NT2/D1 (cell line): ENCODE measurements around the gene GNAO1.
A peak's percentile ranks its signal among the peaks of the same experiment; 100 is the strongest.

Experiments
- DNase-seq: peaks from one replicate; pipeline ENCODE4 v3.0.0-alpha.2; 2011; ENCODE audit warnings: low read depth, low spot score
- H3K27me3 ChIP-seq: 2 replicates; pipeline ENCODE4 v1.6.0; 2011; ENCODE audit warnings: mild to moderate bottlenecking; ENCODE audit not compliant: insufficient read length, insufficient read depth
- H3K36me3 ChIP-seq: 2 replicates; pipeline ENCODE4 v1.6.1; 2011; ENCODE audit warnings: mild to moderate bottlenecking, low read length, mixed read lengths; ENCODE audit not compliant: insufficient read depth, insufficient read length
- H3K4me1 ChIP-seq: 2 replicates; pipeline ENCODE4 v1.5.1; 2011; ENCODE audit not compliant: insufficient read depth, insufficient read length
- H3K4me3 ChIP-seq: 2 replicates; pipeline ENCODE4 v1.5.1; 2011; ENCODE audit warnings: low read depth; ENCODE audit not compliant: insufficient read length
- H3K9ac ChIP-seq: 2 replicates; pipeline ENCODE4 v1.6.0; 2011; ENCODE audit warnings: low read depth; ENCODE audit not compliant: insufficient read length
- H3K9me3 ChIP-seq: 2 replicates; pipeline ENCODE4 v1.5.1; 2011; ENCODE audit warnings: mild to moderate bottlenecking, low read length; ENCODE audit not compliant: insufficient read depth
- SUZ12 ChIP-seq: IDR thresholded peaks from 2 replicates; pipeline ENCODE4 v1.6.1; 2011; ENCODE audit not compliant: insufficient read length, insufficient read depth; ENCODE audit errors: extremely low read depth
- YY1 ChIP-seq: IDR thresholded peaks from 2 replicates; pipeline ENCODE4 v1.6.1; 2011; ENCODE audit not compliant: insufficient read length, insufficient read depth
- ZNF274 ChIP-seq: IDR thresholded peaks from 2 replicates; pipeline ENCODE4 v1.6.1; 2011; ENCODE audit warnings: mild to moderate bottlenecking, low read depth, low read length

GNAO1 gene

DNA sequence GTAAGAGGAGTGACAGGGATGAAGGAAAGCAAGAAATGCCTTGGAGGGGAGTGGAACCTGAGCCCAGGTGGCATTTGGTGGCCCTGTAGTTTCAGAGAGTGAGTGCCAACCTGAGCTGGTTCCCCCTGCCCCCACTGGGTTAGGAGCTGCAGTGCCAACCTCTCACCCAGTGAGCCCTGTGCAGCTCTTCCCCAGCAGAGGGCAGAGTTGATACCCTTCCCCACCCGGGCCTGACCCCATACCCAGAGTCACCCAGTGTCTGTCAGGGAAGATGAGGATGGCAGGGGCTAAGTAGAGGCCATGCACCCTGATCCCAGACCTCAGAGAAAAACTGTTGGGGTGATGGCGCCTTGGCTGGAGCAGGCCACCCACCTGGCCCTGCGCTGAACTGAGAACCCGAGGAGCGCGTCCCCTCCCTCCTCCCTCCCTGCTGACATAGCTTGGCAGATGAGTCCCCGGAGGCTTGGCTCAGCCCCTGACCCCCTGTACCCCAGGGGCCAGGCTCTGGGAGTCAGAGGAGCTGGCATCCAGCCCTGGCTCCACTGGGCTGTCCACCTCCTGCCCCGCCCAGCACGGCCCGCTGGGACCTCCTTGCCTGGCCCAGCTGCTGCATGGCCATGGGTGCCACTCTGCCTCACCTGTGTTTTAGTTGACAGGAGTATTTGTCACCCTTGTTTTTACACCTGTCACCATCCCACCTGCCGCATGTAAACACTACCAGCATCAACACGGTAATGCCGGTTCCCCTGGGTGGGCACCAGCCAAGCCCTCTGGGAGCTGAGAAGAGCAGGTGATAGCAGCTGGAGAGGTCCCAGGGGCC lies 120.1 kb downstream of the GNAO1 start:
- Histone ChIP-seq H3K36me3 (no peaks in the 10 kb centered on the region), H3K4me1 (peaks cover 8% of the 10 kb centered on the region), H3K4me3 (no peak overlapping the region), H3K9ac (no peak overlapping the region), H3K9me3 (no peaks in the 10 kb centered on the region), H3K27me3 (peaks cover under 1% of the 10 kb centered on the region)
- no peak for TF ChIP-seq SUZ12
- TF ChIP-seq ZNF274: no peak
- no peak for TF ChIP-seq YY1
- no peak for DNase-seq

DNA sequence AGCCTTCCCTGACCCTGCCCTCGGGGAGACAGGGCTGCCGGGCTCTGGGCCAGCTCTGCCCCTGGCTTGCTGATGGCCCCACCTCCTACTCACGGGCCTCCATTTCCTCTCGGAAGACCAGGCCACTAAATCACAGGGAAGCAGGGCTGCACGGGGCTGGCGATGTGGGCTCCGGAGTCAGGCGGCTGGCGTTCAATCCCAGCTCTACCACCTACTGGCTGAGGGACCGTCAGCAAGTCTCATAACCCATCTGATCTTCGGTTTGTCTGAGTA lies 120.7 kb downstream of the GNAO1 start:
- TF ChIP-seq SUZ12 (no peak), ZNF274 (no peak)
- Histone ChIP-seq H3K36me3 (no peaks in the 10 kb centered on the region), H3K4me1 (peaks cover 2% of the 10 kb centered on the region), H3K9me3 (no peaks in the 10 kb centered on the region), H3K9ac (no peak overlapping the region), H3K4me3 (no peak overlapping the region), H3K27me3 (peaks cover 6% of the 10 kb centered on the region)
- DNase-seq: no peak

DNA sequence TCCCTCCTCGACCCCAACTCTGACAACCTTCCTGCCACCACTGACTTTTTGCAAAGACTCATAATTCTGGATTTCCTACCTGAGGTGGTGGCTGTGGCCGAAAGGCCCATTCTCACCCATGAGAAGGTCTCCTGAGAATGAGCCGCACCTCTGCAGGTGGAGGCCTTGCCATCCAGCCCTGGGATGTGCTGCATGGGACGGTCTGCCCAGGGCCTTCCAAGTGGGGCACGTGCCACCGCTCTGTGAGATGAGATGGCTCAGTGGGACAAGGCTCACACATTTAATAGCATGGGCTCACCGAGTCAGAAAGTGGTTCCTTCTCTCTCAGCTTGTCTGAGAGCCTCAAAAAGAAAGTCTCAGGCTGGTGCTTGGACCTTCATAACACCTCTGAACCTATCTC lies 121.3 kb downstream of the GNAO1 start:
- peaks cover 11% of the 10 kb centered on the region for H3K27me3 ChIP-seq
- DNase-seq: no peak
- no peaks in the 10 kb centered on the region for H3K9me3 ChIP-seq
- no peak overlapping the region for H3K9ac ChIP-seq
- no peaks in the 10 kb centered on the region for H3K36me3 ChIP-seq
- H3K4me3 ChIP-seq: no peak overlapping the region
- H3K4me1 ChIP-seq: no peaks in the 10 kb centered on the region
- TF ChIP-seq YY1 (no peak), ZNF274 (no peak), SUZ12 (no peak)

DNA sequence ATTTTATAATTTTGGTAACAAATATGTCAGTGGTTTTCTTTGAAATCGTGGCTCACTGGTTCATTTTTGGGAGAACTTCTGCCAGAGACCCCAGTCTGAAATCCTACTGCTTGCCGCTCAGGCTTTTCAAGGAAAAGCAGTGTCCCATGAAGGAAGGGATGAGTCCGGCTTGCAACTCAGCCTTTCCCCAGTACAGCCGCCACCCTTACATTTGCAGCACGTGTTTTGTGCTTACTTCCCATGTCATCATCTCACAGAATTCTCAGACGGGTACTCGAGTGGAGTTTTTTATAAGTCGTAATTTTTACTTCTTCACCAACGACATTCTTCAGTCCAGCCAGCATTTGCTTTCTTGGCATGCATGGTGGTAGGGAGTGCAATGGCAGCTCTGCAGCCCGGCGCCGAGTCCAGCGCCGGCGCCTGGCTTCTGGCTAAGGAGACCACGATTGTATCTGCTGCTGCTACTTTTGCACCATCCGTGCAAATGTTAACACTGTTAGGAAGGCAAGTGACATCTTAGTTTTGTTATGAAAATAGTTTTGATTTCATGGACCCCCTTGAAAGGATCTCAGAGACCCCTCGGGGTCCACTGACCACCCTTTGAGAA lies 123.1 kb downstream of the GNAO1 start:
- TF ChIP-seq ZNF274 (no peak), SUZ12 (no peak)
- H3K9ac ChIP-seq: no peak overlapping the region
- H3K36me3 ChIP-seq: no peaks in the 10 kb centered on the region
- peaks cover 18% of the 10 kb centered on the region for H3K27me3 ChIP-seq
- H3K9me3 ChIP-seq: no peaks in the 10 kb centered on the region
- H3K4me3 ChIP-seq: no peak overlapping the region
- no peak for DNase-seq
- no peaks in the 10 kb centered on the region for H3K4me1 ChIP-seq

DNA sequence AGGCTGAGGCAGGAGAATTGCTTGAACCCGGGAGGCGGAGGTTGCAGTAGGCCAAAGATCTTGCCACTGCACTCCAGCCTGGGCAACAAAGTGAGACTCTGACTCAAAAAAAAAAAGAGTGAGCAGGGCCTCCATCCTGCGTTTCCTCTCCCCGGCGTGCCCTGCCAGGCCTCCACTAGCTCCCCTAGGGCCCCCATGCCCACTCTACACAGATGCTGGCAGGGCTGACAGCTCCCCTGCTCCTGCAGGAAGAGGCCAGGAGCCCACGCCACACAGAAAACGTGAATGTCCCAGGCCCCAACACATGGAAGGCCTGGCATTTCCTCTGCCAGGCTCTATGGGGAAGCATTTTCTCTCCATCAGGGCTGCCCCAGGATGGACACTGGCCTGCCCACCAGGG lies 124.7 kb downstream of the GNAO1 start:
- no peak overlapping the region for H3K9ac ChIP-seq
- no peaks in the 10 kb centered on the region for H3K9me3 ChIP-seq
- H3K27me3 ChIP-seq: peaks cover 18% of the 10 kb centered on the region
- H3K4me3 ChIP-seq: no peak overlapping the region
- no peak for TF ChIP-seq YY1
- H3K4me1 ChIP-seq: peaks cover 3% of the 10 kb centered on the region
- H3K36me3 ChIP-seq: no peaks in the 10 kb centered on the region
- no peak for DNase-seq

DNA sequence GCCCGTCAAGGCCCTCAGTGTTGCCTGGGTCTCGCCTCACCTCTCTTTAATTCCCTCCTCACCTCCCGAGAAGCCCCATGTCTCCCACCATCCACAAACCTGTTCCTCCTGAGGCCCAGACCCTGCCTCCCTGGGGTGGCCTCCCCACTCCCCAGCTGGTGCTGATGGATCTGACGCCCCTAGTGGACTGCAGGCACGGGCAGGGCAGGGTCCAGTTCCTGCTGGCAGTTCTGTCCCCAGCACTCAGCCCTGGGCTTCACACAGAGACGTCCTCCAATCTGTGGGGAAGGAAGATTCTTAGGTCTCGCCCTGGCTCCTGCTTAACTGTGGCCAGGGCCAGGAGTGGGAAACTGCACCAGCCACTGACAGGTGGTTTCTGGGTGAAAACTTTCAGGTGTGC lies 125.3 kb downstream of the GNAO1 start:
- no peak for TF ChIP-seq ZNF274
- TF ChIP-seq SUZ12: no peak
- TF ChIP-seq YY1: no peak
- Histone ChIP-seq H3K9ac (no peak overlapping the region), H3K4me1 (peaks cover 3% of the 10 kb centered on the region), H3K36me3 (no peaks in the 10 kb centered on the region), H3K4me3 (no peak overlapping the region), H3K27me3 (peaks cover 18% of the 10 kb centered on the region), H3K9me3 (no peaks in the 10 kb centered on the region)
- DNase-seq: no peak

- no peaks in the 10 kb centered on the region for H3K36me3 ChIP-seq
- no peak for TF ChIP-seq SUZ12
- peak; percentile 42 for TF ChIP-seq YY1
- H3K4me1 ChIP-seq: peaks cover 3% of the 10 kb centered on the region
- no peaks in the 10 kb centered on the region for H3K9me3 ChIP-seq
- DNase-seq: peak; percentile 68
- H3K9ac ChIP-seq: peak overlapping the region; percentile 65
- peaks cover 18% of the 10 kb centered on the region for H3K27me3 ChIP-seq
- H3K4me3 ChIP-seq: no peak overlapping the region
Measured at GRCh38 chr16:56317998-56318826, 126.9 kb downstream of the GNAO1 start.
